HG03139 (cell line): ENCODE results near the gene CSTF3.
"Not testable (repeated sequence)": the region's sequence is repeated elsewhere in the genome, so short reads cannot be mapped to it uniquely, and the experiment has no call there.

ENCODE experiments used
- ATAC-seq: cut with Tn5 transposase; IDR thresholded peaks from one replicate; pipeline ENCODE4 v1.9.1; 2021; ENCODE audit not compliant: unreplicated experiment

CSTF3 gene

DNA sequence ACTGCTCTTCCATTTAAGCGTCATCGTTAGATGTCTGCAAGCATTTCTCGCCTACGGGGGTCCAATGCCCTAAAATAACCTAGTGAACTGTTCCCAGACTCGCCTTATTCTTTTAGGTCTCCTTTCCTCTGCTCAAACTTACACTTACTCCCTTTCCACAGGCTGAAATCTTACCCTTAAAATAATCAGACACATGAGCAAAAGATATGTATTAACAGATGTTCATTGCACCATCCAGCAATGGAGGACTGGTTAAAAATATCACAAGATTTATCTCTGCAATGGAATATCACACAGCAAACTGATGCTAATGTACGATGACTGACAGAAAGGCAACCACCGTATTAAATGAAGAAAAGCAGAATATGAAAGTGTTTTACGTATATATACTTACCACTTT lies 1.6 kb upstream of the CSTF3 start:
- ATAC-seq = no peak

- ATAC-seq = no peak
Measured at GRCh38 chr11:33160587-33160986, 693 bp downstream of the CSTF3 start.

GRCh38 chr11:33160136-33160535 lies 1.1 kb downstream of the CSTF3 start:
- ATAC-seq = no peak

GRCh38 chr11:33159378-33159867 lies 1.9 kb downstream of the CSTF3 start:
- not testable (repeated sequence) for ATAC-seq

GRCh38 chr11:33158596-33159275 lies 2.5 kb downstream of the CSTF3 start:
- no peak for ATAC-seq

DNA sequence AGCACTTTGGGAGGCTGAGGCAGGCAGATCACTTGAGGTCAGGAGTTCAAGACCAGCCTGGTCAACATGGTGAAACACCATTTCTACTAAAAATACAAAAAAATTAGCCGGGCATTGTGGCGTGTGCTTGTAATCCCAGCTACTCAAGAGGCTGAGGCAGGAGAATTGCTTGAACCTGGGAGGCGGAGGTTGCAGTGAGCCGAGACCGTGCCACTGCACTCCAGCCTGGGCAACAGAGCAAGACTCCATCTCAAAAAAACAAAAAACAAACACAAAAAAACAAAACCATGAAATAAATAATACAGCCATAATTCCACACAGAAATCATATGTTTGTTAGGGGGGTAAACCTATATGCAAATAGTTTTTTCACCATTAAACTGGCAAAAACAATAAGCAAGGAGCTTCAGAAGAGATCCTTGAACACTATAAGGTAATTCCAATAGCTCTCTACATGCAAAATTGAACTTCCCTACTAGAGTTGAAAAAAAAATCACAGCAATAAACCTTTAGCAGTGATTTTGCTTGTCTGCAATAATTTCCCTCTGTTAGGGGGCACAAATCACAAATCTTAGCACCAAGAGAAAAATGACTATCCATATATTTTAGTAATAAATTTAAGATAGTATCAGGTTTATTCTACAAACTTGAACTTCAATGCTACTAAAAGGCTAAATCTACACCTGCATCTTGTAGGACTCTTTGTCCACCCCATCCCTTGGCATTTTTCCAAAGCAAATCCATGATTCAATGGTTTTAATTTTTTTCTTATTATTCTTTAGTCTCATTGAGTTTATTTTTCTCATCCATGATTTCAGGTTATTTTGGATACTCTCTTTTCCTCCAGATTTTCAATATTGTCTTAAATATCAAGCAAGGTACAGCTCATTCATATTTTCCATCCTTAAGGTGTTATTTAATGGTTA lies 3.9 kb downstream of the CSTF3 start:
- ATAC-seq = no peak

GRCh38 chr11:33151399-33151798 lies 9.9 kb downstream of the CSTF3 start:
- ATAC-seq = no peak

GRCh38 chr11:33147559-33147958 lies 13.7 kb downstream of the CSTF3 start:
- ATAC-seq = no peak

DNA sequence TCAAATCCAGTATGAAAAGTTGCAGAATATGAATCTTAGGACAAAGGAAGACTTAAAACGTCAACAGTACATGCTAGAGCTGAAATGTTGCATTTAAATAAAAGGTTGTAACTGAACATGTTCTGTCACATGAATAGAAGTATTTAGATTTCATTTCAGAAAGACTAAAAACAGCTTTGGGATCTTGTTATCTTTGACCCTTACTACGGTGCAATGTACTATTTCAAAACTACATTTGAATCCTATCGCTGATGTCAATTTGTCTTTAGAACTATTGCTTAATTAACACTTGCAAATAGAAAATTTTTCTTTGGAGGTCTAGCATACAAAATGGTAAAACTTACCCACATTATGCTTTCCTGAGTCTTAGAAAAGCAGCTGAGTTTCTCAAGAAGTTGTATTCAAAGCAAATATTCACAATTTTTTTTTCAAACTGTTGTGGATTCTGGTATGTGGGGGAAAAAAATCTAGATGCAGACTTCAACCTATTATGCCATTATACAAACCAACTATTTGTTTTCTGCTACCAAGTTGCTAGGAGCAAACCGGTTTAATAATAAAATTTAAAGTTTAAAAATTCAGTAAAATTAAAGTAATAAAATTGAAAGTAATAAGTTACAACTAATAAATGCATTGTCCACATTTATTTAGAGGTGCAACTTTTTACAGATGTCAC lies 25.4 kb downstream of the CSTF3 start:
- no peak for ATAC-seq

DNA sequence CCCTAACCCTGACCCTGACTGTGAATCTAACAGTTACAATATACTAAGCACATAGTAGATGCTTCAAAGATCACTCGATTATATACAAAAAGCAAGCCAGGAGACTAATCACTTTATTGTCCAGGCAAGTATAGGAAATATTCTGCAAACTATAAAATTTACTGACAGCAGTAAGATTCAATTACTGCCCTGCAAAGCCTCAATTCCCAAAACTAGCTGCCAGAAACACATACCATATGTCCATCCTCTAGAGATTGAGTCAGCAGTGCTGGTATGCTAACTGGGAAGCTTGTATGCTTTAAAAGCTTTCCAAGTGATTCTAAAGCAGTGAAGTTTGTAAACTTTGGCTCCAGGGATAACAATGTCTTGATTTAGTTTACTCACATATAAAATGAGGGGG lies 26.1 kb downstream of the CSTF3 start:
- no peak for ATAC-seq

DNA sequence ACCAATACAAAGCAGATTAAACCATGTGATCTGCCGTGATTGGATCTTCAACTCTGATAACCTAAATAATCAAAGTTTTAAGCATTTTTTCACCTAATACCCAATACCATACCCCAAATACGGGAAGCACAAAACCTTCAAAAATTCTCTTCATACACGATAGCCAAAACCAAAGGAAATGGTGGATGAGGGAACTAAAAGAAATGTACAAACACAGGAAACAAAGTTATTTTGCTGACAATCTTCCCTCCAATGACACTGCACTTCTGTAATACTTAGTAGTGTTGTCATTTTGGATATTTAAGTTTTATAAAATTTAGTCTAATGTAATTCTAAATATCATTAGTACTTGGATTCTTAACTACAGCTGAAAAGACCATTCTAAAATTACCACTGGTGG lies 27.0 kb downstream of the CSTF3 start:
- ATAC-seq = no peak

GRCh38 chr11:33133761-33134160 lies 27.5 kb downstream of the CSTF3 start:
- ATAC-seq = no peak

DNA sequence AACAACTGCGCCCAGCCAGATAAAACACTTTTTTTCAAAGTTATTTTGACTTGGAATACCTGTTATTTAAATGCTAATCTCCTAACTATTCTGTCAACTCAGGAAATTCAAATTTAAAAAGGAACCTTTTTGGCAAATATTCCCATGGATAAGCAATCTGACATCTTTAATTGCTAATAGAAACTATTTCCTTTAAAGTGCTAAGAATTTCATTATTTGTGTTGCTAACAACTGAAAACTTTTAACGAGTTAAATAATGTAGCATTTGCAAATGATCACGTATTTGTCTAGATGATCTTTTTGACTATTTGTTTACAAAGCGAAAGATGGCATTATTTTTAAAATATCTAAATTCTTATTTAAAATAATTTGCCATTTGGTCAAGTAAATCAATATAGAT lies 28.8 kb downstream of the CSTF3 start:
- ATAC-seq = no peak

DNA sequence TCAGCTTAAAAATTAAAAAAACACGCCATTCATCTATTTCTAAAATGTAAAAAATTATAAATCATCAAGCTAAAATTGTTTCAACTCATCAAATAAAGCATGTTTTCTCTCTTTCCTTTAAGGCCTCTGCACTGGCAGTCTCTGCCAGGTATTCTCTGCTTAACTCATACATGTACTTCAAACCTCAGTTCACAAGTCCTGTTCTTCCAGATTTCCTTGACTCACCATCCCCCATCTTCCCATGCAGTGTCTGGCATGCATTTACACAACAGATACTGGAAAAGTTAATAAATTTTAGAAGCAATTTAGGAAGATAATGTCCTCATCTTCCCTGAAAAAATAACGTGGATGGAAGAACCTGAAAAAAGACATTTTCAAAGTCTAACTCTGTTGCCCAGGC lies 32.5 kb downstream of the CSTF3 start:
- ATAC-seq = no peak

- no peak for ATAC-seq
Measured at GRCh38 chr11:33125611-33126010, 35.7 kb downstream of the CSTF3 start.

- ATAC-seq = no peak
Measured at GRCh38 chr11:33125025-33125424, 36.3 kb downstream of the CSTF3 start.

DNA sequence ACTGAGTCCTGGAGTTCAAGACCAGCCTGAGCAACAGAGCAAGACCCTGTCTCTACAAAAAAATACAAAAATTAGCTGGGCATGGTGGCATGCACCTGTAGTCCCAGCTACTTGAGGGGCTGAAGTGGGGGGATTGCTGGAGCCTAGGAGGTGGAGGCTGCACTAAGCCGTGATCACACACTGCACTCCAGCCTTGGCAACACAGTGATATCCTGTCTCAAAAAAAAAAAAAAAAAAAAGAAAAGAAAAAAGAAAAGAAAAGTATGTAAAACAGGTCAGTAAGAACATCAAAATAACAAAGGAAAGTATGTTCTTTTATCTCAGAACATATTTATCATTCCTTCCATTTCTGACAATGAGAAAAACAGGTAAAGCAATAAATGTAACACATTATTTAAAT lies 38.6 kb downstream of the CSTF3 start:
- not testable (repeated sequence) for ATAC-seq

DNA sequence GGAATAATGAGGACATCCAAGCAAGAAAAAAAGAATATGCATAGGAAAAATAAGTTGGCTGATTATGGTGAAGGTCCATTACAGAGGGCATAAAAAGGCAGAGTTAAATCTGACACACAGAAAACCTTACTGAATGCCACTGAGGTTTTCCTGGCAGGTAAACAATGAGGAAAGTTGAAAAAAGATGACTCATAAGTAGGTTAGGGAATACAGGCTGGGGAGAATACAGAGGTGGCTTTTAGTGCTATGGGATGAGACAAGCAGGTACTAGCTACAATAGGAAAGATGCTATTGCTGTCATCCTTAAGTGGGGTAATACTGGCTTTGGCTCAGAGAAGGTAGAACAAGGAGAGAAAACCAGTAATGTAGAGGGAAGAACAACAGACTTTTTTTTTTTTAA lies 44.7 kb downstream of the CSTF3 start:
- no peak for ATAC-seq

GRCh38 chr11:33110083-33110482 lies 51.2 kb downstream of the CSTF3 start:
- no peak for ATAC-seq

- ATAC-seq = no peak
Measured at GRCh38 chr11:33109294-33109895, 51.9 kb downstream of the CSTF3 start.

DNA sequence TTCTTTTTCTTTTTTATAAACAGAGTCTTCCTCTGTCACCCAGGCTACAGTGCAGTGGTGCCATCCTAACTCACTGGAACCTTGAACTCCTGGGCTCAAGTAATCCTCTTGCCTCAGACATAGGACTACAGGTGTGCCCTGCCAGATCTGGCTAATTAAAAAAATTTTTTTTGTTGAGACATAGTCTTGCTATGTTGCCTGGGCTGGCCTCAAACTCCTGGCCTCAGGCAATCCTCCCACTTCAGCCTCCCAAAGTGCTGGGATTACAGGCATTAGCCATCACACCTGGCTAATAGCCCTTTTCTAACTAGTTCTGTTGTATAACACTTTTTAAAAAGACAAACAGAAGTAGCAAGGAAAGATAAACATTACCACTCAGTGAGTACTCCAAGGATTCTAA lies 57.4 kb downstream of the CSTF3 start:
- ATAC-seq = no peak
